ENCODE data around the gene TMEM255A.

The TMEM255A gene

DNA sequence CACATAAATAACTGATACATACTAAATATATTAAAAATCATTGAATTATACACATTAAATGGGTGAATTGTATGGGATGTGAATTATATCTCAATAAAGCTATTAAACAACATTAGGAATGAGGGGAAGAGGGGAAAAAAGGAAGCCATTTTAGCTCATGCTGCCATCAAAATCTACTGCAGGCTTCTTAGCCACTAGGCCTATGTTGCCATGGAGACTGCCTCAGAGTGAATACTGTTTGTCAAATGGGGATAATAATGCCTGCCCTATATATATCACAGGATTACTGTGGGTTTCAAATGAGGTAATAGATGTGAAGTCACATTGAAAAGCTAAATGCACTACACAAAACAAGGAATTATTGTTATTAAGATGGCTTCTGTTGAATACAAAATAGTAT is 21.2 kb downstream of the TMEM255A start:
- Mint-ChIP-seq H3K4me3 (no peak overlapping the region), H3K27me3 (no peaks in the 10 kb centered on the region), H3K27ac (no peak overlapping the region), H3K4me1 (peaks cover 5% of the 10 kb centered on the region), H3K9me3 (no peaks in the 10 kb centered on the region)
- ATAC-seq, result no peak
- no peak for DNase-seq

GRCh38 chrX:120287513-120288112 is 23.6 kb downstream of the TMEM255A start:
- peaks cover 4% of the 10 kb centered on the region for H3K27me3 Mint-ChIP-seq
- no peaks in the 10 kb centered on the region for H3K9me3 Mint-ChIP-seq
- H3K4me3 Mint-ChIP-seq, result no peak overlapping the region
- H3K4me1 Mint-ChIP-seq, result no peaks in the 10 kb centered on the region
- DNase-seq (no peak), ATAC-seq (no peak)
- H3K27ac Mint-ChIP-seq, result no peak overlapping the region

DNA sequence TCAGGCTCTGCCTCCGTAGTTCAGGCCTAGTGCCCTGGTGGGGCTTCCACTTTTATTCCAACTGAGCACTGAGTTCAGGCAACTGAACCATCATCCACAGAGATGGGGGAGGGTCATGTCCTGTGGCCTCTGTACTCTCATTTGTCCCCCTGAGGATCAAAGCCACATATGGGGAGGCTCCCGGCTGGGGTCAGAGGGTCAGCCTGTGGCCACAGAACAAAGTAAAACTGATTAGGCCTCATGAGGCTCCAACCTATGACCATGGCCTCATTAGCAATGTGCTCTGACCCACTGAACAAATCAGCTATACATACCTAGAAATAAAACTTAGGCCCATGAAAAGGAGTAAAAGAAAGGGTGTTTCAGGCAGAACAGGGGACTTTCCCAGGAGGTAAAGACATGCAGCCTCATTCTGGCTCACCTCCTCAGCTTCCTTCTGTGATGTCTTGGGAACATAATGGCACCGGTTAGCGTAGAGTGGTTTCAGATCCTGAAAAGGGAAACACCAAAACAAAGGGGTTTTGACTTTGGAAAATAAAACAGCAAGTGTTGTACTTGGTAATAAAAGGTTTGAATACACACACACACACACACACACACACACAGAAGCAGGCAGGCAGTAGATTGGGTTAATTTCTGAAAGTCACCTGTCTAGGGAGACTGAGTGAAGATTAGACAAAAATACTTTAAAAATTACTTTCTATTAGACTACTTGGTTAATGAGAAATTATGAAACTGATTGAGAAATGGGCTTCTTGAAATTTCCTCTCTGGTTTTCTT is 24.3 kb downstream of the TMEM255A start:
- Mint-ChIP-seq H3K27me3 (peaks cover 6% of the 10 kb centered on the region), H3K27ac (no peak overlapping the region), H3K4me1 (no peaks in the 10 kb centered on the region), H3K9me3 (no peaks in the 10 kb centered on the region), H3K4me3 (no peak overlapping the region)
- no peak for DNase-seq
- no peak for ATAC-seq

DNA sequence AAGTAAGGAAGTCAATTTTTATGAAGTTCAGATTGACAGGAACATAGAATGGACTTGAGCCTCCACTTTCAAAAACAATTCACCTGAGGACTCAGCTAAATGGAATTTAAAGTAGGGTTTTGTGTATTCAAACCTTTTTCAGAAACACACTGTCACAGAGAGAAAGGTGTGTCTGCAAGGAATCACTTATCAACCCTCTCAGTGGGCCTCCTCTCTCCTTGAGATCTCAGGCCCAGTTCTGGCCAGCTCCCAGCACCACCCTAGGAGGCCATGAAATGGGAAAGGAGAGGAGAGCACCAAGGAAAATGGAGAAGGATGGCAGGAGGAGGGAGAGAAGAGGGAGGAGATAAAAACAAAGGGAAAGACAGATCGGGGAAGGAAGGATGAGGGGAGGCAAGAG is 28.6 kb downstream of the TMEM255A start:
- no peaks in the 10 kb centered on the region for H3K9me3 Mint-ChIP-seq
- no peak overlapping the region for H3K27ac Mint-ChIP-seq
- H3K4me3 Mint-ChIP-seq, result no peak overlapping the region
- no peak for ATAC-seq
- DNase-seq, result no peak
- H3K27me3 Mint-ChIP-seq, result peaks cover 6% of the 10 kb centered on the region
- no peaks in the 10 kb centered on the region for H3K4me1 Mint-ChIP-seq

DNA sequence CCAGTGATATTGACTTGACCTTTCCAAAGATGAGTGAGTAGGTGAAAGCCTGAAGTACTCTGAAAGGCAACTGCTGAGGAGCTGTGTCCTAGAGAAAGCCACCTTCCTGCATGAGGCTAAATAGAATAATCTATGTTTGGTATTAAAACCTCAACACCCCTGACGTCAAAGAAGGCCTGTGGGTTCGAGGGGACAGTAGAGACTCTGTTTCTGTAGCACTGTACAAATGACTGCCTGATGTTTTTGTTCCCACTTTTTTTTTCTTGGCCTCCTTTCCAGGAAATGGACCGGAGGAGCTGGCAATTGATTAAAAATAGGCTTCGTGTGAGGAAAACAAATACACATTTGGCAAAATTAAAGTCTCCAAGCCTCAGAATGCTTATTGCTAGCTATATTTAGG is 29.5 kb downstream of the TMEM255A start:
- no peak overlapping the region for H3K27ac Mint-ChIP-seq
- H3K4me1 Mint-ChIP-seq, result no peaks in the 10 kb centered on the region
- ATAC-seq (no peak), DNase-seq (no peak)
- no peak overlapping the region for H3K4me3 Mint-ChIP-seq
- H3K27me3 Mint-ChIP-seq, result peaks cover 6% of the 10 kb centered on the region
- H3K9me3 Mint-ChIP-seq, result no peaks in the 10 kb centered on the region

- H3K27ac Mint-ChIP-seq, result no peak overlapping the region
- H3K4me3 Mint-ChIP-seq, result no peak overlapping the region
- DNase-seq (no peak), ATAC-seq (no peak)
- no peaks in the 10 kb centered on the region for H3K9me3 Mint-ChIP-seq
- peaks cover 6% of the 10 kb centered on the region for H3K27me3 Mint-ChIP-seq
- H3K4me1 Mint-ChIP-seq, result no peaks in the 10 kb centered on the region
Measured at GRCh38 chrX:120281021-120281624, 30.1 kb downstream of the TMEM255A start.

- Mint-ChIP-seq H3K27me3 (no peaks in the 10 kb centered on the region), H3K27ac (no peak overlapping the region), H3K4me3 (no peak overlapping the region), H3K4me1 (peaks cover 2% of the 10 kb centered on the region), H3K9me3 (no peaks in the 10 kb centered on the region)
- no peak for DNase-seq
- ATAC-seq, result no peak
Measured at GRCh38 chrX:120274958-120275357, 36.3 kb downstream of the TMEM255A start.

- Mint-ChIP-seq H3K9me3 (no peaks in the 10 kb centered on the region), H3K27ac (no peak overlapping the region), H3K4me3 (no peak overlapping the region), H3K27me3 (no peaks in the 10 kb centered on the region), H3K4me1 (peaks cover 10% of the 10 kb centered on the region)
- no peak for DNase-seq
- ATAC-seq, result no peak
Measured at GRCh38 chrX:120274145-120274544, 37.1 kb downstream of the TMEM255A start.

DNA sequence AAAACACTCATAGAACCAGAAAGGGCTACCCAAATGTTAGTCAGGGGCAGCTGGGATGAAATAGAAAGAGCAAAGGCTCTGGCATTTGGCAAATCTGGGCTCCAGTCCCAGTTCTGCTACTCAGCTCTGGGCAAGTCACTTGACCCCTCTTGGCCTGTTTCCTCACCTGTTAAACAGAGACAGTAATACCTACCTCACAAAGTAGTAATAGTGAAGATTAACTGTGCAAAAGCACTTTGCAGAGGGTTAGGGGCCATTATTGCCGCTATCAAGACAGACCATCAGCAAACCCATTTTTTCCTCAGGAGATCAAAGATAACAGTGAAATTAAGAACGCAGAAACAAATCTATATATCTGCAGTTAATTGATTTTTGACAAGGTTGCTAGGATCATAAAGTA is 40.0 kb downstream of the TMEM255A start:
- Mint-ChIP-seq H3K4me1 (peaks cover 11% of the 10 kb centered on the region), H3K9me3 (no peaks in the 10 kb centered on the region), H3K27me3 (no peaks in the 10 kb centered on the region), H3K4me3 (no peak overlapping the region), H3K27ac (peak overlapping the region in 1 of 2 donors; percentile 12)
- DNase-seq (no peak), ATAC-seq (no peak)

GRCh38 chrX:120270567-120270966 is 40.7 kb downstream of the TMEM255A start:
- Mint-ChIP-seq H3K27me3 (no peaks in the 10 kb centered on the region), H3K9me3 (no peaks in the 10 kb centered on the region), H3K27ac (no peak overlapping the region), H3K4me1 (peaks cover 11% of the 10 kb centered on the region), H3K4me3 (no peak overlapping the region)
- DNase-seq, result no peak
- no peak for ATAC-seq

DNA sequence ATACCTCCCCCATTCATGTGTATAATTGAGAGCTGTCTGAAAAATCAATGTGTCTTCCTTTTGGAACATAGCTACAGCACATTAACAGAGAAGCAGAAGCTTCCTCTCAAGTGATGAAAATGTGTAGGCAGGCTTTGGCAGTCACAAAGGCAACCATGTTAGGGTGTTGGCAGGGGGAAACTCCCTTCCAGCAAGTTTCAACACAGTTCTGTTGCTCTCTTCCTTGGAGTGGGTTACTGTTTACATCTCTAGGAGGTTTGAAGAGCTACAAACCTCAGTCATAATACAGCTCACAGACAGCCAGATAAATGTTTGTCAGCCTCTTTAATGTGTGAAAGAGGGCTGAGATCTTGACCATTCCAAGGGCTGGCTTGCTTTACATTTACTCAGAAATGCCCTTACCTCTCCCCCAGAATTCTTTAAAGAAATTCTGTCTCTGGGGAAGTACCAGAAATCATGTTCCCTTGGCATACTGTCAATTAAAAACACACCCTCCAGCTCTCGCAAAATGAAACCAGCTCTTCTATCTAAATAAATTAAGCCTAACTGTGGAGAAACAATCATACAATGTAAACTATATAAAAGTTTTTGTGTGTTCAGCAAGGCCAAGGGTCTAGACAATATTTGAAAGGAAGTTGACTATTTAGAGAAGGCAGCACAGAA is 41.8 kb downstream of the TMEM255A start:
- DNase-seq, result no peak
- H3K4me1 Mint-ChIP-seq, result peaks cover 11% of the 10 kb centered on the region
- peak; percentile 76 for ATAC-seq
- no peak overlapping the region for H3K4me3 Mint-ChIP-seq
- H3K9me3 Mint-ChIP-seq, result no peaks in the 10 kb centered on the region
- no peaks in the 10 kb centered on the region for H3K27me3 Mint-ChIP-seq
- H3K27ac Mint-ChIP-seq, result peak overlapping the region; percentile 47 to 74

DNA sequence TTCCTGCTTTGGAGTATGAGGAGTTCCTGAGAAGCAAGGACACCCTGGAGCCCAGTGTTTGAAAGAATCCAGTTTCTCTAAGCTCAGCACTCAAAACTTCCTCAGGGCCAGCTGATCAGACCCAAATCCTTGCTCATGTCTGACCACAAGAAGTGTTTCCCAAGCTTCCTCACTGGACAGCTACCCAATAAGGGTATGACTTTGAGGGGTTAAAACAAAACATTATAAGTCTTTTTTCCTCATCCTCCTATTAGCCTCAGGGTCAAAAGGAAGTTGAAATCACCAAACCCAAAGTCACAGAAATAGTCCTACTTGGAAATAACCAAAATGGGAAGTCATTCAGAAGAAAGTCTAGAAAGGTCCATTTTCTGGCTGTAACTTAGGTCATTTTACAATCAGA is 46.9 kb downstream of the TMEM255A start:
- no peak overlapping the region for H3K27ac Mint-ChIP-seq
- no peak overlapping the region for H3K4me3 Mint-ChIP-seq
- no peaks in the 10 kb centered on the region for H3K27me3 Mint-ChIP-seq
- H3K9me3 Mint-ChIP-seq, result no peaks in the 10 kb centered on the region
- ATAC-seq (no peak), DNase-seq (no peak)
- peaks cover 3% of the 10 kb centered on the region for H3K4me1 Mint-ChIP-seq

DNA sequence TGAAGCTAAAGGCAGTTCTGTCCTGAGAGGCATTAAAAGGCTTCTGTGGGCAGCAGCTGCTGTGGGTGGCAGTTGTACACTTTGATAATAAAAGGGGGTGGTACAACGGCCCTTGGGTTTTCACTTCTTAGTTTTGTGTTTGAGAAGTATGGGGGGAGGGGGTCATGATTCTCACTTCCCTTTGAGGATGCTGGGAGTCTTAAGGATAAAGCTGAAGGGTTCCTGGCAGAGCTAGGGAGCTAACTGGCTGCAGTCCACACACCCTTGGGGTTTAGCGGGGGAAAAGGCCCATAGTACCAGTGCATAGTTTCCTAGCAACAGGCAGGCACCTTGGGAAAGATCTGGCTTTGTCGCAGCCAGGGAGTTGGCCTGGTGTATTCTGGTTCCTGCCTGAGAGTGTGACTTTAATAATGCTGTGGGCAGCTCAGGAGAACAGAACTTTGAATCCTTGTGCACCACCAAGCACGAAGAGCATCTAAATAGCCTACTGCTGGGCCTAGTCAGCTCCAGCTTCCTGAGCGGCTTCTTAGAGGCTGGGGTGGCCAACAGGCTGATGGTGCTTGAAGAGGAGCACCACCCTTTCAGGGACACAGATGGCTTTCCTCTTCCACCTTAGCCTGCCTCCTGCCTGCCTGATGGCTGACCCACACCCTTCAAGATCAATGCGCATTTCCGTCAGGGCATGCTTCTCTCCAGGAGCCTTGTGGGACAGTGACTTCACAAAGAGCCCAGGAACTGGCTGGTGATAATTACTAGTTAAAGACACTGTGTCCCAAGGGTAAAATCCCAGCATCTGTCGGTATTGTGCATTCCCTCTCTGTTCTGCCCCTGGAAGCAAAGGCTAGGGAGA is 48.2 kb downstream of the TMEM255A start:
- H3K4me1 Mint-ChIP-seq, result no peaks in the 10 kb centered on the region

GRCh38 chrX:120260369-120260768 is 50.9 kb downstream of the TMEM255A start:
- no peaks in the 10 kb centered on the region for H3K9me3 Mint-ChIP-seq
- H3K4me1 Mint-ChIP-seq, result no peaks in the 10 kb centered on the region
- ATAC-seq (no peak), DNase-seq (no peak)
- no peak overlapping the region for H3K27ac Mint-ChIP-seq
- no peaks in the 10 kb centered on the region for H3K27me3 Mint-ChIP-seq
- H3K4me3 Mint-ChIP-seq, result no peak overlapping the region

More for the DNA sequence above, 48.2 kb downstream of the TMEM255A start:
- Mint-ChIP-seq H3K4me3 (no peak overlapping the region), H3K27me3 (no peaks in the 10 kb centered on the region), H3K27ac (no peak overlapping the region), H3K9me3 (no peaks in the 10 kb centered on the region)
- DNase-seq (no peak), ATAC-seq (no peak)

GRCh38 chrX:120253784-120254183 is 57.5 kb downstream of the TMEM255A start:
- DNase-seq, result no peak
- no peak for ATAC-seq
- Mint-ChIP-seq H3K4me3 (no peak overlapping the region), H3K9me3 (no peaks in the 10 kb centered on the region), H3K27ac (no peak overlapping the region), H3K27me3 (no peaks in the 10 kb centered on the region), H3K4me1 (peaks cover 6% of the 10 kb centered on the region)
